ENCODE measurements around the gene ZNF879.

DNA sequence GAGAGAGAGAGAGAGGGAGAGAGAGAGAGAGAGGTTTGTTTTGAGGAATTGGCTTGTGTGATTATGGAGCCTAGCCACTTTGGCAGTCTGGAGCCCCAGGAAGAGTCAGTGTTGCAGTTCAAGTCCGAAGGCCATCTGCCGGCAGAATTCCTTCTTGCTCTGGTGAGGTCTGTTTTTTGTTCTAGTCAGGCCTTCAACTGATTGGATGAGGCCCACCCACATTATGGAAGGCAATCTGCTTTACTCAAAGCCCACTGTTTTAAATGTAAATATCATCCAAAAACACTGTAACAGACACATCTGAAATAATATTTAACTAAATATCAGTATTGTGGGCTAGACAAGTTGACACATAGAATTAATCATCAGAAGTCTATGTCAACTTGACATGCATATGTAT lies 17.0 kb upstream of the ZNF879 start:
- TF ChIP-seq CTCF (IDR thresholded peaks at IDR 0.05; ENCODE audit: low read depth, low read length), result no peak
- no peak for TF ChIP-seq EZH2phosphoT487 (IDR thresholded peaks at IDR 0.05; ENCODE audit: low read depth)

All from OCI-LY3 (cell line).